GM12892 (cell line): ENCODE results near the gene AMZ1.

Experiments used
- POLR2A ChIP-seq: IDR thresholded peaks from 2 replicates; pipeline ENCODE4 v1.6.1; 2011; ENCODE audit warnings: low read depth, low read length, control low read depth
- TAF1 ChIP-seq: IDR thresholded peaks from 2 replicates; pipeline ENCODE4 v1.6.1; 2011; ENCODE audit warnings: low read depth, mild to moderate bottlenecking, control low read depth, low read length, borderline replicate concordance

GRCh38 chr7:2713978-2714377, 26.0 kb downstream of the AMZ1 start:
- TF ChIP-seq TAF1, result no peak
- TF ChIP-seq POLR2A, result no peak
